Measurements from ENCODE around the gene C2CD4C.

Gene C2CD4C

DNA sequence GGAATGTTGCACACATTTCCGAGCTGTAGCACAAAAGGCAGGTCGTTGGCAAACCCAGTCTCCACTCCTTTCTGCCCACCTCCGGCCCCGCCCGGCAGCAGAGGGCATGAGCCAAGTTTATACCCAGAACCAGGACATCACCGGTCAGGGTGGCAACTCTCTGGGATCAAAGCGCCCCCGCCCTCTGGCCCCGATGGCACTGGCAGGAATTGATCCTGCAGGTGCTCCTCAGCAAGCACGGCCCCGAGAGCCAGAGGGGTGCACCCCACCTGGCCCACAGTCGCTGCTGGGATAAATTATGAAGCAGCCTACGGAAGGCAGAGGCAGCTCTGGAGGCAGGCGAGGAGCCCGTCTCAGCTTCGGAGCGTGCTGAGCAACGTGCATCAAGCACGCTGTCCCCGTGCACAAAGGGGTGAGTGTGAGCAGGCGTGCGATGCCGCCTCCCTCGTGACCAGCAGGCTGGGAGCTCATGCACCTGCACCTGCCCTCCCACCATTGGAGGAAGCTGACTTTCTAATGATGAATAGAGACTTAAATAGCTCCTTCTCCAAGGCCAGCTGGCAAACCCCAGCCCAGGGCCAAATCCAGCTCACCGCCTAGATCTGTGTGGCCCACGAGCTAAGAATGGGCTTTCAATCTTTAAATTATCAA, 26.2 kb upstream of the C2CD4C start:
- H3K9ac ChIP-seq (ENCODE audit: low read length), result no peak overlapping the region
- no peaks in the 10 kb centered on the region for H3F3A ChIP-seq (ENCODE audit: insufficient read depth, low read length)
- no peaks in the 10 kb centered on the region; the same call in 1 of the 2 replicates for H3K27me3 ChIP-seq (ENCODE audit: insufficient read depth, low read length)
- TF ChIP-seq EZH2 (IDR thresholded peaks at IDR 0.05; ENCODE audit: borderline replicate concordance, low read length), result no peak
- no peak for TF ChIP-seq CTCF (IDR thresholded peaks at IDR 0.05; ENCODE audit: low read length)
- H3K4me3 ChIP-seq (ENCODE audit: low read depth, low read length, poor library complexity, severe bottlenecking), result no peak overlapping the region
- no peaks in the 10 kb centered on the region for H3K9me2 ChIP-seq (ENCODE audit: low read depth, low read length)
- H3K27ac ChIP-seq (ENCODE audit: low read depth, low read length, poor library complexity, severe bottlenecking), result no peak overlapping the region
- H3K36me3 ChIP-seq (ENCODE audit: insufficient read depth, low read length), result no peaks in the 10 kb centered on the region
- H3K9me3 ChIP-seq (ENCODE audit: low read length), result no peaks in the 10 kb centered on the region
- H3K4me2 ChIP-seq (ENCODE audit: low read length), result no peak overlapping the region
- no peaks in the 10 kb centered on the region for H3K79me2 ChIP-seq (ENCODE audit: insufficient read depth, low read length)
- no peaks in the 10 kb centered on the region for H4K20me1 ChIP-seq (ENCODE audit: insufficient read depth, low read length)
- no peak overlapping the region for H2AFZ ChIP-seq (ENCODE audit: low read length)
- H3K4me1 ChIP-seq (ENCODE audit: insufficient read depth, low read length, severe bottlenecking), result no peaks in the 10 kb centered on the region

GRCh38 chr19:434152-434960, 25.4 kb upstream of the C2CD4C start:
- Histone ChIP-seq H3K27me3 (ENCODE audit: insufficient read depth, low read length) (no peaks in the 10 kb centered on the region; the same call in 1 of the 2 replicates), H3K4me2 (ENCODE audit: low read length) (no peak overlapping the region), H3K4me3 (ENCODE audit: low read depth, low read length, poor library complexity, severe bottlenecking) (no peak overlapping the region), H3K4me1 (ENCODE audit: insufficient read depth, low read length, severe bottlenecking) (no peaks in the 10 kb centered on the region), H3K79me2 (ENCODE audit: insufficient read depth, low read length) (no peaks in the 10 kb centered on the region), H3K9me2 (ENCODE audit: low read depth, low read length) (no peaks in the 10 kb centered on the region), H2AFZ (ENCODE audit: low read length) (no peak overlapping the region), H3K9ac (ENCODE audit: low read length) (no peak overlapping the region), H3F3A (ENCODE audit: insufficient read depth, low read length) (no peaks in the 10 kb centered on the region), H4K20me1 (ENCODE audit: insufficient read depth, low read length) (no peaks in the 10 kb centered on the region), H3K27ac (ENCODE audit: low read depth, low read length, poor library complexity, severe bottlenecking) (no peak overlapping the region), H3K36me3 (ENCODE audit: insufficient read depth, low read length) (no peaks in the 10 kb centered on the region), H3K9me3 (ENCODE audit: low read length) (no peaks in the 10 kb centered on the region)
- TF ChIP-seq CTCF (IDR thresholded peaks at IDR 0.05; ENCODE audit: low read length), result no peak
- no peak for TF ChIP-seq EZH2 (IDR thresholded peaks at IDR 0.05; ENCODE audit: borderline replicate concordance, low read length)

GRCh38 chr19:430701-431100, 21.8 kb upstream of the C2CD4C start:
- no peak overlapping the region for H3K9ac ChIP-seq (ENCODE audit: low read length)
- TF ChIP-seq CTCF (IDR thresholded peaks at IDR 0.05; ENCODE audit: low read length) (no peak), EZH2 (IDR thresholded peaks at IDR 0.05; ENCODE audit: borderline replicate concordance, low read length) (no peak)

More at GRCh38 chr19:430701-431100, 21.8 kb upstream of the C2CD4C start:
- H4K20me1 ChIP-seq (ENCODE audit: insufficient read depth, low read length), result no peaks in the 10 kb centered on the region
- no peak overlapping the region for H3K4me3 ChIP-seq (ENCODE audit: low read depth, low read length, poor library complexity, severe bottlenecking)
- no peaks in the 10 kb centered on the region for H3F3A ChIP-seq (ENCODE audit: insufficient read depth, low read length)
- no peak overlapping the region for H3K4me2 ChIP-seq (ENCODE audit: low read length)
- no peaks in the 10 kb centered on the region for H3K9me2 ChIP-seq (ENCODE audit: low read depth, low read length)
- H3K4me1 ChIP-seq (ENCODE audit: insufficient read depth, low read length, severe bottlenecking), result no peaks in the 10 kb centered on the region
- no peaks in the 10 kb centered on the region for H3K36me3 ChIP-seq (ENCODE audit: insufficient read depth, low read length)
- no peaks in the 10 kb centered on the region; the same call in 1 of the 2 replicates for H3K27me3 ChIP-seq (ENCODE audit: insufficient read depth, low read length)
- H3K79me2 ChIP-seq (ENCODE audit: insufficient read depth, low read length), result no peaks in the 10 kb centered on the region
- H3K9me3 ChIP-seq (ENCODE audit: low read length), result no peaks in the 10 kb centered on the region
- H3K27ac ChIP-seq (ENCODE audit: low read depth, low read length, poor library complexity, severe bottlenecking), result no peak overlapping the region
- no peak overlapping the region for H2AFZ ChIP-seq (ENCODE audit: low read length)

Data from OCI-LY1 (cell line).